HEK293 (cell line): ENCODE results near the gene PILRB.

Experiments
- CTCF ChIA-PET: fragments of 350-600 bp; formaldehyde crosslinking; extraction: SDS; loops from one replicate; lab custom pipeline; 2021; ENCODE audit warnings: antibody characterized with exemption; lab: Yijun Ruan, JAX
- POLR2A ChIA-PET: fragments of 300-600 bp; formaldehyde crosslinking; extraction: SDS; loops from one replicate; lab custom pipeline; 2020; ENCODE audit warnings: antibody characterized with exemption, inconsistent platforms; lab: Yijun Ruan, JAX
- H3K27ac ChIP-seq: fragments of 200-500 bp; sonication (Bioruptor generic); 2 replicates; pipeline ENCODE4 v1.5.1; 2014; ENCODE audit warnings: low read depth, low read length, control low read depth, inconsistent platforms; ENCODE audit errors: extremely low read depth
- H3K36me3 ChIP-seq, 2 experiments: fragments of 200-500 bp in 1 of 2; sonication (Bioruptor generic) in 1 of 2; 1 replicate in 1 of 2; 2 replicates in 1 of 2; pipeline ENCODE4 v1.5.1; 2014 to 2017; ENCODE audit warnings: inconsistent platforms in 2 of 2, low read length in 2 of 2; ENCODE audit not compliant: control insufficient read depth in 2 of 2, insufficient read depth in 1 of 2
- H3K4me1 ChIP-seq: fragments of 200-500 bp; sonication (Bioruptor generic); 2 replicates; pipeline ENCODE4 v1.5.1; 2014; ENCODE audit warnings: mild to moderate bottlenecking, low read length, inconsistent platforms; ENCODE audit not compliant: control insufficient read depth, insufficient read depth
- H3K4me3 ChIP-seq: 2 replicates; pipeline ENCODE4 v1.5.1; 2011; ENCODE audit warnings: low read depth, mild to moderate bottlenecking, control low read depth, low read length, moderate library complexity
- H3K9me3 ChIP-seq: fragments of 200-500 bp; sonication (Bioruptor generic); 2 replicates; pipeline ENCODE4 v1.5.1; 2014; ENCODE audit warnings: low read depth, low read length, inconsistent platforms; ENCODE audit not compliant: control insufficient read depth, insufficient read depth
- BCL11A ChIP-seq: fragments of 450-650 bp; formaldehyde crosslinking; IDR thresholded peaks from 2 replicates; pipeline ENCODE4 v1.5.1; 2016; ENCODE audit warnings: low read depth, missing biosample characterization, missing genetic modification characterization
- FEZF1 ChIP-seq: fragments of 450-650 bp; formaldehyde crosslinking; IDR thresholded peaks from 2 replicates; pipeline ENCODE4 v1.5.1; 2016; ENCODE audit warnings: missing biosample characterization, missing genetic modification characterization
- GFI1B ChIP-seq: fragments of 450-650 bp; formaldehyde crosslinking; IDR thresholded peaks from 2 replicates; pipeline ENCODE4 v1.5.1; 2016; ENCODE audit warnings: missing biosample characterization, missing genetic modification characterization
- IKZF3 ChIP-seq: fragments of 450-650 bp; IDR thresholded peaks from 2 replicates; pipeline ENCODE4 v1.5.0; 2018; ENCODE audit warnings: missing biosample characterization, mild to moderate bottlenecking, missing genetic modification characterization, moderate library complexity
- KLF7 ChIP-seq: fragments of 450-650 bp; formaldehyde crosslinking; IDR thresholded peaks from 2 replicates; pipeline ENCODE4 v1.5.1; 2016; ENCODE audit warnings: missing biosample characterization, missing genetic modification characterization, borderline replicate concordance
- SP2 ChIP-seq: fragments of 450-650 bp; formaldehyde crosslinking; IDR thresholded peaks from 2 replicates; pipeline ENCODE4 v1.5.1; 2016; ENCODE audit warnings: missing biosample characterization, missing genetic modification characterization
- ZBTB7A ChIP-seq: fragments of 450-650 bp; formaldehyde crosslinking; IDR thresholded peaks from 2 replicates; pipeline ENCODE4 v1.5.1; 2016; ENCODE audit warnings: low read depth, missing biosample characterization, missing genetic modification characterization
- ZNF140 ChIP-seq: fragments of 450-650 bp; formaldehyde crosslinking; IDR thresholded peaks from 2 replicates; pipeline ENCODE4 v1.5.1; 2016; ENCODE audit warnings: missing biosample characterization, missing genetic modification characterization
- ZNF2 ChIP-seq: fragments of 450-650 bp; formaldehyde crosslinking; IDR thresholded peaks from 2 replicates; pipeline ENCODE4 v1.5.1; 2016; ENCODE audit warnings: missing biosample characterization, missing genetic modification characterization
- ZNF558 ChIP-seq: fragments of 450-650 bp; formaldehyde crosslinking; IDR thresholded peaks from 2 replicates; pipeline ENCODE4 v1.5.1; 2016; ENCODE audit warnings: missing biosample characterization, missing genetic modification characterization
- ZNF571 ChIP-seq: fragments of 450-650 bp; formaldehyde crosslinking; IDR thresholded peaks from 2 replicates; pipeline ENCODE4 v1.5.0; 2017; ENCODE audit warnings: missing biosample characterization, missing genetic modification characterization
- ZNF600 ChIP-seq: fragments of 450-650 bp; formaldehyde crosslinking; IDR thresholded peaks from 2 replicates; pipeline ENCODE4 v1.5.1; 2016; ENCODE audit warnings: missing biosample characterization, missing genetic modification characterization
- ZNF621 ChIP-seq: fragments of 450-650 bp; formaldehyde crosslinking; IDR thresholded peaks from 2 replicates; pipeline ENCODE4 v1.5.1; 2017; ENCODE audit warnings: missing biosample characterization, missing genetic modification characterization
- ZNF777 ChIP-seq: fragments of 450-650 bp; formaldehyde crosslinking; IDR thresholded peaks from 2 replicates; pipeline ENCODE4 v1.5.1; 2017; ENCODE audit warnings: missing biosample characterization, missing genetic modification characterization, borderline replicate concordance
- ZNF791 ChIP-seq: fragments of 450-650 bp; formaldehyde crosslinking; IDR thresholded peaks from 2 replicates; pipeline ENCODE4 v1.5.1; 2016; ENCODE audit warnings: missing biosample characterization, missing genetic modification characterization
- ZSCAN23 ChIP-seq: fragments of 450-650 bp; formaldehyde crosslinking; IDR thresholded peaks from 2 replicates; pipeline ENCODE4 v1.5.1; 2016; ENCODE audit warnings: missing biosample characterization, missing genetic modification characterization
- TF ChIP-seq, protein P1 (sequence below): fragments of 450-650 bp; formaldehyde crosslinking; IDR thresholded peaks from 2 replicates; pipeline ENCODE4 v1.5.1; 2016; ENCODE audit warnings: missing biosample characterization, missing genetic modification characterization

The PILRB gene

DNA sequence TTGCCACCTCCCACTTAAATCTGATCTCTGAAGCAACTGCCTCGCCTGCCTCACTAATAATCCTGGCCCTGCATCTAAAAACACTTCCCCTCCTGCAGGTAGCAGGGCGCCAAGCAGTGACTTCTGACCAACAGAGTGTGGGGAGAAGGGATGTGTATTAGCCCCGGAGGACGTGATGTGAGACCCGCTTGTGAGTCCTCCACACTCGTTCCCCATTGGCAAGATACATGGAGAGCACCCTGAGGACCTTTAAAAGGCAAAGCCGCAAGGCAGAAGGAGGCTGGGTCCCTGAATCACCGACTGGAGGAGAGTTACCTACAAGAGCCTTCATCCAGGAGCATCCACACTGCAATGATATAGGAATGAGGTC lies 9.3 kb downstream of the PILRB start (continued):
- no peak for TF ChIP-seq BCL11A (tag by site-specific recombination)
- no peak for TF ChIP-seq ZNF777 (tag by site-specific recombination)
- TF ChIP-seq, protein P1, sequence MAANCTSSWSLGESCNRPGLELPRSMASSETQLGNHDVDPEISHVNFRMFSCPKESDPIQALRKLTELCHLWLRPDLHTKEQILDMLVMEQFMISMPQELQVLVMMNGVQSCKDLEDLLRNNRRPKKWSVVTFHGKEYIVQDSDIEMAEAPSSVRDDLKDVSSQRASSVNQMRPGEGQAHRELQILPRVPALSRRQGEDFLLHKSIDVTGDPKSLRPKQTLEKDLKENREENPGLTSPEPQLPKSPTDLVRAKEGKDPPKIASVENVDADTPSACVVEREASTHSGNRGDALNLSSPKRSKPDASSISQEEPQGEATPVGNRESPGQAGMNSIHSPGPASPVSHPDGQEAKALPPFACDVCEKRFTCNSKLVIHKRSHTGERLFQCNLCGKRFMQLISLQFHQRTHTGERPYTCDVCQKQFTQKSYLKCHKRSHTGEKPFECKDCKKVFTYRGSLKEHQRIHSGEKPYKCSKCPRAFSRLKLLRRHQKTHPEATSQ (tag by site-specific recombination), result no peak
- no peak for TF ChIP-seq ZNF558 (tag by site-specific recombination)
- TF ChIP-seq ZNF571 (tag by site-specific recombination), result no peak
- TF ChIP-seq ZNF140 (tag by site-specific recombination), result no peak
- TF ChIP-seq, all 188 proteins: peak for 0

DNA sequence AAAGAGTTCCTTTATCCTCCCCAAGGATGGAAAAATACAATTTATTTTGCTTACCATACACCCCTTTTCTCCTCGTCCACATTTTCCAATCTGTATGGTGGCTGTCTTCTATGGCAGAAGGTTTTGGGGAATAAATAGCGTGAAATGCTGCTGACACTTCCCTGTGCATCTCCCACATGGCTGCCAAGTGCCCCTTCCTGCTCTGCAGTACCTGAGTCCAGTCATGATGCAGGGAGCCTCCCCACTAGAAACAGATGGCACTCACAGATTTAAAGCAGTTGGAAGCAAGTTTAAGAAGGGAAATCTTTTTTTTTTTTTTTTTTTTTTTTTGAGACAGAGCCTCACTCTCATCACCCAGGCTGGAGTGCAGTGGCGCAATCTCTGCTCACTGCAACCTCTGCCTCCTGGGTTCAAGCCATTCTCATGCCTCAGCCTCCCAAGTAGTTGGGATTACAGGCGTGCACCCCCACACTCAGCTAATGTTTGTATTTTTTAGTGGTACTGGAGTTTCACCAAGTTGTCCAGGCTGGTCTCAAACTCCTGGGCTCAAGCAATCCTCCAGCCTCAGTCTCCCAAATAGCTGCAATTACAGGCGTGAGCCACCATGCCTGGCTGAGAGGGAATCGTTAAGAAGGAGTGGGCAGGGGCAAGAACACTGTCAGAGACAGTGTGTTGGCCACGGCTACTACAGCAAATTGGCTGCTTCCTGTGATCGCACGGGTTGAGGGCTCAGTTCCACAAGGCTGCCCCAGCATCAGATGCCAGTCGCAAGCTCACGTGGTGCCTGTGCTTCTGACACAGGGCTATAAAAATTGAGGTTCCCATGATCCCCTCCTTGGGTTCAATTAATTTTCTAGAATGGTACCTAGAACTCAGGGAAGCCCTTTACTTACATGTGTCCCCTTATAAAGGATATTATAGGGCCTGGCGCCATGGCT lies 10.0 kb downstream of the PILRB start:
- Histone ChIP-seq H3K4me3 (no peak overlapping the region), H3K36me3 (peaks cover 4 to 27% of the 10 kb centered on the region in 2 experiments; a peak in 2 of 3 replicates), H3K9me3 (no peaks in the 10 kb centered on the region), H3K4me1 (no peaks in the 10 kb centered on the region), H3K27ac (no peak overlapping the region)
- CTCF ChIA-PET, result interaction anchor here (0.6 kb wide), 2 partner anchors 22 to 178 kb away, joined by 3 read pairs; no protein-coding TSS in a partner anchor
- TF ChIP-seq FEZF1 (tag by site-specific recombination) (no peak), KLF7 (tag by site-specific recombination) (no peak), SP2 (tag by site-specific recombination) (no peak), ZNF600 (tag by site-specific recombination) (0 out of 2 replicates have a peak, but pooled peaks have one; percentile 14)
- POLR2A ChIA-PET, result no interaction called here

DNA sequence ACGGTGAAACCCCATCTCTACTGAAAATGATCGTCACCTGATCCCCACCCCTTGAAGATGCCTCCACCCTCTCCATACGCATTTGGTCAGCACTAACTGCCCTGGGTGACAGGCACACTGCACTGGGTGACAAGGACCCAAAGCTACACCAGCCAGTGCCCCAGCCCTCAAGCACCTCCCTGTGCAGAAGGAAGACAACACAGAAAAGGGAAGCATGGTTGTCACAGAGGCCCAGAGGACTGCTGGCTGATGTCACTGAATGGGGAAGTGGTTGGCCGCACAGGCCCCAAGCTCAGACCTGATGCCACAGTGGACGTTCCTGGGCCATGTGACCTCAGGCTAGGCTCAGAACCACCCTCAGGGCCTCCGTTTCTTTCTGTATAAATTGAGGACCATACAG lies 11.2 kb downstream of the PILRB start:
- POLR2A ChIA-PET, result interaction anchor here (0.6 kb wide), 1 partner anchor 897 kb away, joined by 4 read pairs; no protein-coding TSS in a partner anchor
- no peaks in the 10 kb centered on the region for H3K4me1 ChIP-seq
- TF ChIP-seq ZNF791 (tag by site-specific recombination), result no peak
- TF ChIP-seq IKZF3 (tag by site-specific recombination), result no peak
- TF ChIP-seq ZNF621, result no peak
- TF ChIP-seq ZNF2, result 0 out of 2 replicates have a peak, but pooled peaks have one; percentile 13
- TF ChIP-seq, all 188 proteins: peak for 1
- peaks cover 0 to 19% of the 10 kb centered on the region in 2 experiments; a peak in 2 of 3 replicates for H3K36me3 ChIP-seq
- H3K4me3 ChIP-seq, result no peak overlapping the region
- H3K27ac ChIP-seq, result no peak overlapping the region
- no peaks in the 10 kb centered on the region for H3K9me3 ChIP-seq
- CTCF ChIA-PET, result interaction anchor here (0.7 kb wide), 1 partner anchor 20 kb away, joined by 4 read pairs; no protein-coding TSS in a partner anchor

DNA sequence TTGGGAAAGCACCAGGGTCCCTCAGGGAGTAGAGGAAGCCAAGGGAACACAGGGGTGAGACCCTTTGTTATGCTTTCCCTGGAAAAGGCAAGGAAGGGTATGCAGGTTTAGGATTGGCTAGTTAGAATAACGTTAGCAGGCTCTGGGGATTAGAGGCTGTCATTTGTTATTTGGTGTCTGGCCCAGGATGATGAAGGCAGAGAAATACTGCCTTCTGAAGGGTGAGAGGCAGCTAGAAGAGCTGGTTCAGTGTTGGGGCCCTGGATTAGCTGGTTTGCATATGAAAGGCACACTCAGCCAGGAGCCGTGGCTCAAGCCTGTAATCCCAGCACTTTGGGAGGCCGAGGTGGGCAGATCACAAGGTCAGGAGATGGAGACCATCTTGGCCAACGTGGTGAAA lies 12.4 kb downstream of the PILRB start:
- H3K4me3 ChIP-seq, result no peak overlapping the region
- TF ChIP-seq GFI1B (tag by site-specific recombination) (no peak), ZSCAN23 (no peak), ZNF621 (no peak), ZBTB7A (no peak)
- TF ChIP-seq, all 188 proteins: peak for 0
- Histone ChIP-seq H3K27ac (no peak overlapping the region), H3K36me3 (peaks cover 0 to 11% of the 10 kb centered on the region in 2 experiments; a peak in 2 of 3 replicates), H3K9me3 (no peaks in the 10 kb centered on the region), H3K4me1 (no peaks in the 10 kb centered on the region)
- ChIA-PET CTCF (no interaction called here), POLR2A (no interaction called here)
